D721Med (cell line): ENCODE data around the gene RUNX2.

ENCODE experiments used
- DNase-seq: peaks from one replicate; pipeline ENCODE4 v3.0.0; 2011; ENCODE audit warnings: low spot score; ENCODE audit not compliant: insufficient read length
- FAIRE-seq: peaks from 2 replicates; lab custom pipeline; 2011; peaks lifted over from hg19 to GRCh38; lab: Jason Lieb, UNC
- TF ChIP-seq, protein P1 (sequence below): IDR thresholded peaks from 2 replicates; pipeline ENCODE4 v1.5.1; 2012; ENCODE audit warnings: mild to moderate bottlenecking, control low read depth; ENCODE audit not compliant: insufficient read depth; ENCODE audit errors: missing control alignments

The RUNX2 gene

DNA sequence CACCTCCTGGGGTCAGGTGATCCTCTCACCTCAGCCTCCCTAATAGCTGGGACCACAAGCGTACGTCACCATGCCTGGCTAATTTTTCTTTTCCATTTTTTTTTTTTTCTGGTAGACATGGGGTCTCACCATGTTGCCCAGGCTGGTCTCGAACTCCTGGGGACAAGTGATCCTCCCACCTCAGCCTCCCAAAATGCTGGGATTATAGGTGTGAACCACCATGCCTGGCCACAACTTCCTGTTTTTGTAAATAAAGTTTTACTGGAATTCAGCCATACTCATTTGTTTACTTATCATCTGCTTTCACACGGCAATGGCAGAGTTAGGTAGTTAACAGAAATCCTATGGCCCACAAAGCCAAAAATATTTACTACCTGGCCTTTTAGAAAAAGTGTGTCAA, 7.8 kb upstream of the RUNX2 start:
- FAIRE-seq (no peak), DNase-seq (no peak)
- TF ChIP-seq, protein P1, sequence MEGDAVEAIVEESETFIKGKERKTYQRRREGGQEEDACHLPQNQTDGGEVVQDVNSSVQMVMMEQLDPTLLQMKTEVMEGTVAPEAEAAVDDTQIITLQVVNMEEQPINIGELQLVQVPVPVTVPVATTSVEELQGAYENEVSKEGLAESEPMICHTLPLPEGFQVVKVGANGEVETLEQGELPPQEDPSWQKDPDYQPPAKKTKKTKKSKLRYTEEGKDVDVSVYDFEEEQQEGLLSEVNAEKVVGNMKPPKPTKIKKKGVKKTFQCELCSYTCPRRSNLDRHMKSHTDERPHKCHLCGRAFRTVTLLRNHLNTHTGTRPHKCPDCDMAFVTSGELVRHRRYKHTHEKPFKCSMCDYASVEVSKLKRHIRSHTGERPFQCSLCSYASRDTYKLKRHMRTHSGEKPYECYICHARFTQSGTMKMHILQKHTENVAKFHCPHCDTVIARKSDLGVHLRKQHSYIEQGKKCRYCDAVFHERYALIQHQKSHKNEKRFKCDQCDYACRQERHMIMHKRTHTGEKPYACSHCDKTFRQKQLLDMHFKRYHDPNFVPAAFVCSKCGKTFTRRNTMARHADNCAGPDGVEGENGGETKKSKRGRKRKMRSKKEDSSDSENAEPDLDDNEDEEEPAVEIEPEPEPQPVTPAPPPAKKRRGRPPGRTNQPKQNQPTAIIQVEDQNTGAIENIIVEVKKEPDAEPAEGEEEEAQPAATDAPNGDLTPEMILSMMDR: no peak

GRCh38 chr6:45323656-45324224, 4.4 kb upstream of the RUNX2 start:
- no peak for FAIRE-seq

GRCh38 chr6:45326698-45327417, 1.3 kb upstream of the RUNX2 start:
- no peak for FAIRE-seq
- DNase-seq: no peak
- TF ChIP-seq, protein P1: no peak

More at GRCh38 chr6:45323656-45324224, 4.4 kb upstream of the RUNX2 start:
- no peak for DNase-seq
- TF ChIP-seq, protein P1: no peak

DNA sequence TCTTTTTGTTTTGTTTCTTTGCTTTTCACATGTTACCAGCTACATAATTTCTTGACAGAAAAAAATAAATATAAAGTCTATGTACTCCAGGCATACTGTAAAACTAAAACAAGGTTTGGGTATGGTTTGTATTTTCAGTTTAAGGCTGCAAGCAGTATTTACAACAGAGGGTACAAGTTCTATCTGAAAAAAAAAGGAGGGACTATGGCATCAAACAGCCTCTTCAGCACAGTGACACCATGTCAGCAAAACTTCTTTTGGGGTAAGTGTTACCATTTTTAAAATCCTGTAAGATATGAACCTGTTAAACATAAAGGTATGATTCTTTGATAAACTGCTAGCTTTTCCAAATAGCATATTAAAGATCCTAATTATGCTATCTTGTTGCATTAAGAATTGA, 393 bp downstream of the RUNX2 start:
- DNase-seq (no peak), FAIRE-seq (no peak)
- TF ChIP-seq, protein P1: no peak

DNA sequence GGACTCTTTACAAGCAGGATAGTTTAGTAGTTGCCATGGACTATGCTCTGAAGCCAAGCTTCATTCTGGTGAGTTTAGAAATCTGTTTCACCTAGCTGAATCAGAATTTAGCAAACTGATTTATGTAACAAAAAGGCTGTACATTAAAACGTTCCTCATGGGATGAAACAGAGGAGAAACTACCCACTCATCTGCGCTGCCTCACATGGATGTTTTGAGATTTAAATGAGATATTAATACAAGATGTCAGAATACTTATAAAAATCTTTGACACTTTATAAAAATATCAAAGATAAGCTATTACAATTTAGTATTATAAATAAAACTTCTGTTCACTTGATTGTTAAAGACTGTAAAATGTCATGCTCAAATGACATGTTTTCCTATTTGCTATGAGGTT, 16.8 kb downstream of the RUNX2 start:
- TF ChIP-seq, protein P1: no peak
- no peak for FAIRE-seq
- DNase-seq: no peak

DNA sequence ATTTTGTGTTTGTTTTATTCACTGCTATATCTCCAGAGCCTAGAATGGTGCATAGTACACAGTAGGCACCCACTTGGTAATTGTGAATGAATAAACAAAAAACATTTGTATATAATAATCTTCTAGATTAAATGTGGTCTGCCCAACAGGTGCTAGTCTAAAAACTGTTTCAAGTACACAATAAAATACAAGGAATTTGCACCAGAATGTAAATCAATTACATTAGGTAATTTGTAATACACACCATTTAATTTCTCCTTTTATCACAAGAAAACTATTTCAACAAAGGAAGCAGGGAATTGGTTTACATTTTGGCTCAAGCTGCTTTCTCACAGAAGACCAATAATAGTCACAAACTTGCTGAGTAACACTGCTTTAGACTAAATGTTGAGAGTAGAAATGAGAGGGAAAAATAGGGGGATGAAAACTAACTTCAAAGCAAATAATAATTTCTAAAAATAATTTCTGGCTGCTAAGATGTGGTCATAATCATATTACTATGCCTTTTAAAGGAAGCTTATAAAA, 22.1 kb downstream of the RUNX2 start:
- DNase-seq (no peak), FAIRE-seq (no peak)
- TF ChIP-seq, protein P1: no peak

DNA sequence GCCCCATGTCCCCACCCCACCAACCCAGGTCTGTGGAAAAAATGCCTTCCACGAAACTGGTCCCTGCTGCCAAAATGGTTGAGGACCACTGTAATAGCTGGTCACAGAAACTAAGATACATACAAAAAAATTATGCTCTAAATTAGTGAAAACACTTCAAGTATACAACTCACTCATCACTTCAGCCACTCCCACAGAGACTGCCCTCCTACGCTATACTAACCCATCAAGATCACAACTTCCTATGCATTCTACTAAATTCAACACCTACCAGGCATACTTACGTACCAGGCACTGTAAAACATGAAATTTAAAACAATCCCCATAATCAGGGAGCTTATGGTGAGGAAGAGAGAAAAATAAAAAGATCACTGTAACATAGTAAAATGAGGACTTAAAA, 22.9 kb downstream of the RUNX2 start:
- DNase-seq (no peak), FAIRE-seq (no peak)
- TF ChIP-seq, protein P1: no peak
